Embryonic facial prominence (tissue), 1 donor: Measurements from ENCODE around the gene ANKRD10.

ENCODE experiments used
- DNase-seq: peaks from one replicate; pipeline ENCODE4 v3.0.0-alpha.2; 2016; ENCODE audit errors: extremely low spot score

ANKRD10 gene

GRCh38 chr13:110885966-110886869 is 28.7 kb downstream of the ANKRD10 start:
- DNase-seq: no peak

- DNase-seq: no peak
These were observed 29.4 kb downstream of the ANKRD10 start for GRCh38 chr13:110885516-110885915.

- no peak for DNase-seq
These were observed 30.4 kb downstream of the ANKRD10 start for GRCh38 chr13:110884517-110884916.

GRCh38 chr13:110883542-110883941 is 31.3 kb downstream of the ANKRD10 start:
- DNase-seq: no peak

GRCh38 chr13:110882972-110883371 is 31.9 kb downstream of the ANKRD10 start:
- DNase-seq: no peak

GRCh38 chr13:110881839-110882627 is 32.8 kb downstream of the ANKRD10 start:
- DNase-seq: no peak

GRCh38 chr13:110880627-110881026 is 34.2 kb downstream of the ANKRD10 start:
- DNase-seq: no peak

- no peak for DNase-seq
These were observed 35.4 kb downstream of the ANKRD10 start for GRCh38 chr13:110879482-110879881.

GRCh38 chr13:110877737-110878258 is 37.1 kb downstream of the ANKRD10 start:
- DNase-seq: no peak

- DNase-seq: no peak
These were observed 38.3 kb downstream of the ANKRD10 start for GRCh38 chr13:110876609-110877008.

- no peak for DNase-seq
These were observed 39.6 kb downstream of the ANKRD10 start for GRCh38 chr13:110875241-110875640.

- peak; percentile 62 for DNase-seq
These were observed 40.3 kb downstream of the ANKRD10 start for GRCh38 chr13:110874508-110874960.

- no peak for DNase-seq
These were observed 41.0 kb downstream of the ANKRD10 start for GRCh38 chr13:110873639-110874507.

- DNase-seq: no peak
These were observed 41.9 kb downstream of the ANKRD10 start for GRCh38 chr13:110872768-110873638.

- DNase-seq: no peak
These were observed 42.7 kb downstream of the ANKRD10 start for GRCh38 chr13:110872034-110872767.

GRCh38 chr13:110869805-110870706 is 44.8 kb downstream of the ANKRD10 start:
- no peak for DNase-seq

- no peak for DNase-seq
These were observed 45.6 kb downstream of the ANKRD10 start for GRCh38 chr13:110869231-110869804.

- no peak for DNase-seq
These were observed 46.1 kb downstream of the ANKRD10 start for GRCh38 chr13:110868720-110869119.
